Choroid plexus epithelial cell (primary cell): ENCODE results near the gene C9orf152.
"Not testable (repeated sequence)": the region's sequence is repeated elsewhere in the genome, so short reads cannot be mapped to it uniquely, and the experiment has no call there.

Experiments used
- DNase-seq: peaks from one replicate; pipeline ENCODE4 v3.0.0-alpha.2; 2010; ENCODE audit warnings: low read depth
- H3K4me3 ChIP-seq: 2 replicates; pipeline ENCODE4 v1.5.1; 2011; ENCODE audit warnings: low read depth, mild to moderate bottlenecking, control low read depth, low read length, moderate library complexity
- TF ChIP-seq, protein P1 (sequence below): conservative IDR thresholded peaks from 2 replicates; pipeline ENCODE4 v1.5.1; 2011; ENCODE audit warnings: low read depth, mild to moderate bottlenecking, control low read depth, inconsistent platforms, low read length, moderate library complexity

C9orf152 gene

DNA sequence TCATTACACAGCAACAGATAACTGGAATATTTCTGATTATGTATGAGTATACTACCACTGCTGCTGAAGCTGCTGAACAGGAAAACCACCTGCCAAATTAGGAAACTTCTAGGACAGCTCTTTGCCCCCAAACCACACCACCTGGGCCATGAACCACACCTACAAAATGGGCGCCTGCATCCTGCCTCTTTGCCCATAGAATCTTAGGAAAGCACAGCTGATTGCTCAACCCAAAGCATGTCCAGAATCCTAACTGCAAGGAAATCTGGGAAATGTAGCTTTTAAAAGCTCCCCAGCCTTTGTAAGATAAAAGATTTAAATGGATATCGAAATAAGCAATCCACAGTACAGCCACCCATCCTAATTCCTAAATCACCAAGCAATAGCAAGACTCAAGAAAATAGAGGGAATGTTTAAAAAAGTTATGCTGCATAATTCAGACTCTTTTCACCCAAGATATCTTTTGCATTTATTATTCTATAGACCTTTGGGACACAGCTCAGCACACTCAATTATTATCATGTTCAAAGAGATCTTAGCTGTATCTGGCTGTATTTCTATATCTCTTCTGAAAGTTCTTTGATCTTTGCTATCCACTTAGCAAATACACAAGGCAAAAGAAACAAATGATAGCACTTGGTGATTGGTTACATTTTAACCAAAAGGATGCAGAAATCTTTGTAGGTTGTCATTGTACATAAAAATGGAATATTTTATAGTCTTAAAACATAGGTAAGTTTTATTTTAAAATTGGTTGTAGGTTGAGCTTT lies 6.8 kb upstream of the C9orf152 start:
- no peak for DNase-seq
- TF ChIP-seq, protein P1, sequence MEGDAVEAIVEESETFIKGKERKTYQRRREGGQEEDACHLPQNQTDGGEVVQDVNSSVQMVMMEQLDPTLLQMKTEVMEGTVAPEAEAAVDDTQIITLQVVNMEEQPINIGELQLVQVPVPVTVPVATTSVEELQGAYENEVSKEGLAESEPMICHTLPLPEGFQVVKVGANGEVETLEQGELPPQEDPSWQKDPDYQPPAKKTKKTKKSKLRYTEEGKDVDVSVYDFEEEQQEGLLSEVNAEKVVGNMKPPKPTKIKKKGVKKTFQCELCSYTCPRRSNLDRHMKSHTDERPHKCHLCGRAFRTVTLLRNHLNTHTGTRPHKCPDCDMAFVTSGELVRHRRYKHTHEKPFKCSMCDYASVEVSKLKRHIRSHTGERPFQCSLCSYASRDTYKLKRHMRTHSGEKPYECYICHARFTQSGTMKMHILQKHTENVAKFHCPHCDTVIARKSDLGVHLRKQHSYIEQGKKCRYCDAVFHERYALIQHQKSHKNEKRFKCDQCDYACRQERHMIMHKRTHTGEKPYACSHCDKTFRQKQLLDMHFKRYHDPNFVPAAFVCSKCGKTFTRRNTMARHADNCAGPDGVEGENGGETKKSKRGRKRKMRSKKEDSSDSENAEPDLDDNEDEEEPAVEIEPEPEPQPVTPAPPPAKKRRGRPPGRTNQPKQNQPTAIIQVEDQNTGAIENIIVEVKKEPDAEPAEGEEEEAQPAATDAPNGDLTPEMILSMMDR = no peak
- no peak overlapping the region for H3K4me3 ChIP-seq

DNA sequence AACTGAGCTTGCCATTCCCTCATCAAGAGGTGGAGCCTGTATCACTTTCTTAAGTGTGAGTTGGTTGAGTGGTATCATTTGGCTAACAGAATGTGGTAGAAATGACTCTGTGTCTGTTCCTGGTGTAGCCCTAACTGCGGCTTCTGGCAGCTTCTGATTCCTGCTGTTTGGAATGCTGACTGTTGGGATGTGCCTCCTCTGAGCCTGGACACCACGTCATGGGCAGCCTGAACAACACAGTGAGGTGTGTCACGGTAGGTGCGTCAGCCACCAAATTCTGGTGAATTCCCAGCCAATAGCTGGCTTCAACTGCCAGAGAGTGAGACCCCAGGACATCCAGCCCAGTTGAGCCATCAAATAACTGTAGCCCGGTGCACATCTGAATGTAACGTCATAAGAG lies 6.1 kb upstream of the C9orf152 start:
- TF ChIP-seq, protein P1 = no peak
- no peak for DNase-seq
- H3K4me3 ChIP-seq = no peak overlapping the region

DNA sequence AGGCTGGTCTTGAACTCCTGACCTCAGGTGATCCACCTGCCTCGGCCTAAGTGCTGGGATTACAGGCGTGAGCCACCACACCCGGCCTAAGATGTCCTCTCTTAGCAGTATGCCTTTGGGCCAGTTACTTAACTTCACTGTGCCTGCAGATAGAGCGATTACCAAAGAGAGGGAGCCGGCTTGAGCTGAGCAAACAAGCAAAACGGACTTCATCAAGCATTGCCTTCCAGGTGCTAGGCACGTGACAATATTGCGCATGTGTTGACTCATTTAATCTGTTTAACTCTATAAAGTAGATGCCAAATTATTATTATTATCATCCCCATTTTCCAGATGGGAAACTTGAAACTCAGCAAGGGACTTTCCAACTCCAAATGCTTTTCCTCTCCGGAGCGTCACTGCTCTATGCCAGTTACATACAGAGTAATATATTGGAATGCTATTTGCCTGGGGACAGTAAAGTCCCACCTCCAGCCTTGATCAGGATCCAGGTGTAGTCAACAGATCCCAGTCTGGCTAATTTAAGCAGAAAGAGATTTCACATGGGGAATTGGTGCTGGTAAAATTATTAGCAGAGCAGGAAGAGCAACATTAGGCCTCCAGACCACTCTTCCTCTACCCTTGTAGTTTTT lies 5.6 kb upstream of the C9orf152 start:
- no peak for DNase-seq
- TF ChIP-seq, protein P1 = no peak

DNA sequence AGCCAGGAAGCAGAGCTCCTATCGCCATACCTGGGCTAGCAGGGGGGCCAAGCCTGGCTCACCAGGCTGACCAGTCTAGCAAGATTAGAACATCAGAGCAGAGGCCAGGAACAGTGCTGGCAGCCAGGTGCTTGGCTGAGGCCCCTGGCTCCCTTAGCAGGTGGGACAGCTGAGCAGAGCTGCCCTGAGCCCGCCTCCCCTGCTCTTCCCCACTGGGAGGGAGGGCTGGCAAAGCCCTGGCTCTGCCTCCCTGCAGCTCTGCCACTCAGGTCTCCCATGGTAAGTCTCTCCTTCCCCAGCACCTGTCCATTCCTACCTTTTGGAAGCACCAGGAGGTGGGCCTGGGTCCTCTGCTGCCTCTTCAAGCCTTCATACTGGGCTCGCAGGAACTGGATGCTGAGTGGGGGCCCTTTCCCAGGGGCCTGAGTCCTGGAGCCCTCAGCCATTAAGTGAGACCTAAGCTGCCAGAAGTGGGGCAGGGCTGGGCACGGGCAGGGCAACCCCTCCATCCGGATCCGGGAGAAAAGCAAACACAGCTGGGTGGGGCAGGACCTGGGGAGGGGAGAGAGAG lies 803 bp downstream of the C9orf152 start:
- DNase-seq = no peak
- TF ChIP-seq, protein P1 = no peak
- H3K4me3 ChIP-seq = no peak overlapping the region

More for the DNA sequence above, 5.6 kb upstream of the C9orf152 start:
- no peak overlapping the region for H3K4me3 ChIP-seq

DNA sequence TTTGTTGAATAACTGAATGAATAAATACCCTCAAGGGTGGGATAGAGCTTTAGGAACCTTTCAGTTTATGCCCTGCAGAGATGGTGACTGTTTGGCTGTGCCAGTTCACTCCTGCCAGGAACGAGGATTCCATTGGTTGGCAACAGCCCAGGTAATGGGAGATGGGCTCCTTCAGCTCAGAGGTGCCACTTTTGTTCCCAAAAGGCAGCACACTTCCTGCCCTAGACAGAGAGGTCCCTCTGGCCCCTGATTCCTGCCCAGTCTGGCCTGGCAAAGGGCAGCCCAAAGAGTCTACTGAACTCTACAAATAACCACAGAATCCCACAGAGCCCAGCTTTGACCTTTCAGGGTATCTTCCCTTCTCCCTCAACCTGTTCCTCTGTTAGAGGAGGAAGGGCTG lies 1.6 kb downstream of the C9orf152 start:
- TF ChIP-seq, protein P1 = no peak
- no peak overlapping the region for H3K4me3 ChIP-seq
- no peak for DNase-seq

DNA sequence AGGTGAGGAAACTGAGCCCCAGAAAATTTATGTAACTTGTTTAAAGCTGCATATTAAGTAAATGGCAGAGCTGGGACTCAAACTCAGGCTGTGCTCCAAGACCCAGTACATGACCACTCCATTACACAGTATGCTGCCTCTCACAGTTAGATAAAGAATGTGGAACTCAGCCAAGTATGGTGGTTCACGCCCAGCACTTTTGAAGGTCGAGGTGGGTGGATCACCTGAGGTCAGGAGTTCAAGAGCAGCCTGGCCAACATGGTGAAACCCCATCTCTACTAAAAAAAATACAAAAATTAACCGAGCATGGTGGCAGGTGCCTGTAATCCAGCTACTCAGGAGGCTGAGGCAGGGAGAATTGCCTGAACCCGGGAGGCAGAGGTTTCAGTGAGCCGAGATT lies 2.3 kb downstream of the C9orf152 start:
- not testable (repeated sequence) for DNase-seq, H3K4me3 ChIP-seq

DNA sequence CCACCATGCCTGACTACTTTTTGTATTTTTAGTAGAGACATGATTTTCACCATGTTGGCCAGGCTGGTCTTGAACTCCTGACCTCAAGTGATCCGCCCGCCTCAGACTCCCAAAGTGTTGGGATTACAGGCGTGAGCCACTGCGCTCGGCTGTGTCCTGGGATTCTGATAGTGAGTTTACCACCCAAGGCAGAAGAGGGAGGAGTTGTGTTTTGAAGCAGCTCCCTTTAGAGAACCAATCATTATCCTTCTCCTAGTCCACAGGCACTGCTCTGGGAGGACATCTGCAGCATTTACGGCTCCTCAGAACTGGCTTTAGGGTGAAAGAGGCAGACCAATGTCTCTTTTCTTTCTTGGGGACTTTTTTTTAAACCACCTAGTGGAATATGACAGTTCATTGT lies 5.7 kb downstream of the C9orf152 start:
- no peak overlapping the region for H3K4me3 ChIP-seq
- DNase-seq = no peak
- TF ChIP-seq, protein P1 = no peak
